GM10266 (cell line): ENCODE data around the gene MYO18A.

Experiments used
- DNase-seq: peaks from one replicate; pipeline ENCODE4 v3.0.0; 2012; ENCODE audit errors: extremely low spot score
- TF ChIP-seq, protein P1 (sequence below): IDR thresholded peaks from 2 replicates; pipeline ENCODE4 v1.5.1; 2012; ENCODE audit warnings: mild to moderate bottlenecking, low read depth; ENCODE audit not compliant: control insufficient read depth, insufficient read depth; ENCODE audit errors: missing control alignments

MYO18A gene

GRCh38 chr17:29215174-29215573, 35.0 kb upstream of the MYO18A start:
- TF ChIP-seq, protein P1, sequence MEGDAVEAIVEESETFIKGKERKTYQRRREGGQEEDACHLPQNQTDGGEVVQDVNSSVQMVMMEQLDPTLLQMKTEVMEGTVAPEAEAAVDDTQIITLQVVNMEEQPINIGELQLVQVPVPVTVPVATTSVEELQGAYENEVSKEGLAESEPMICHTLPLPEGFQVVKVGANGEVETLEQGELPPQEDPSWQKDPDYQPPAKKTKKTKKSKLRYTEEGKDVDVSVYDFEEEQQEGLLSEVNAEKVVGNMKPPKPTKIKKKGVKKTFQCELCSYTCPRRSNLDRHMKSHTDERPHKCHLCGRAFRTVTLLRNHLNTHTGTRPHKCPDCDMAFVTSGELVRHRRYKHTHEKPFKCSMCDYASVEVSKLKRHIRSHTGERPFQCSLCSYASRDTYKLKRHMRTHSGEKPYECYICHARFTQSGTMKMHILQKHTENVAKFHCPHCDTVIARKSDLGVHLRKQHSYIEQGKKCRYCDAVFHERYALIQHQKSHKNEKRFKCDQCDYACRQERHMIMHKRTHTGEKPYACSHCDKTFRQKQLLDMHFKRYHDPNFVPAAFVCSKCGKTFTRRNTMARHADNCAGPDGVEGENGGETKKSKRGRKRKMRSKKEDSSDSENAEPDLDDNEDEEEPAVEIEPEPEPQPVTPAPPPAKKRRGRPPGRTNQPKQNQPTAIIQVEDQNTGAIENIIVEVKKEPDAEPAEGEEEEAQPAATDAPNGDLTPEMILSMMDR, result no peak
- no peak for DNase-seq

DNA sequence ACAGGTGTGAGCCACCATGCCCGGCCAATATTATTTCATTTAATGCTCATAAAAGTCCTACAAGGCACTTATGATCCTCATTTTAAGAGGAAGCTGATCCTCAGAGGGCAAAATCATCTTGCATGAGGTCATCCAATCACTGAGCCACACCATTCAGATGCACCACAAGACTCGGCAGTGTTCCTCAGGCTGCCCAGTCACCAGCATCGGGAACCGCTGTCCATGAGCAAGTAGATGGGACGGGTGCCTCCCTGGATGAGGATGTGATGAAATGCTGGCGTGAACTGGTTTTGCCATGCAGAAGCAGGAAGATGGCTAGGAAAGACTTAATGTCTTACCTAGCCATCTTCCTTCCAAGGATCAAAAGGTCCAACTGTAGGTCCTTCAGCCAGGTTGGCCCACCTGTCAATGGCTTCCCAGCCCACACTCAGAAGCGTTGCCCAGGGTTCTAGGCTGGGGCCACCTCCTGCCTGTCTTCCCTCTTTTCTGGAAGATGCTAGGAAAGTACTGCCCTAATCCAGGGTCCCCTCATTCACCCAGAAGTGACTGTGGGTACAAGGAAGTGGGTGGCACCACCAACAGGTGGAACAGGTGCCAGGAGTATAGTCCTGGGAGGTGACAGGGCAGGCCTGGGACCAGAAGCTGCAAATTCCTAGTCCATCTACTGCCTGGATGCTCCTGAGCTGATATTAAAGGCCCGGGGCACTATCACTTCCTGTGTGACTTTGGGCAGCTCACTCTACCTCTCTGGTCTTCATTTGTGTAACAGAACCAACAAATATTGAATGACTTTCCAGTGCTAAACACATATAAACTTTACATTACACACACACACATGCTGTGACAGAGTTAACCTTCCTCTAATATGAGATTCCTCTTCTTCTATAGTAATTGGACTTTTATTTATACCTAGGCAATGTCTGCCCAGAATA, 34.3 kb upstream of the MYO18A start:
- no peak for DNase-seq

DNA sequence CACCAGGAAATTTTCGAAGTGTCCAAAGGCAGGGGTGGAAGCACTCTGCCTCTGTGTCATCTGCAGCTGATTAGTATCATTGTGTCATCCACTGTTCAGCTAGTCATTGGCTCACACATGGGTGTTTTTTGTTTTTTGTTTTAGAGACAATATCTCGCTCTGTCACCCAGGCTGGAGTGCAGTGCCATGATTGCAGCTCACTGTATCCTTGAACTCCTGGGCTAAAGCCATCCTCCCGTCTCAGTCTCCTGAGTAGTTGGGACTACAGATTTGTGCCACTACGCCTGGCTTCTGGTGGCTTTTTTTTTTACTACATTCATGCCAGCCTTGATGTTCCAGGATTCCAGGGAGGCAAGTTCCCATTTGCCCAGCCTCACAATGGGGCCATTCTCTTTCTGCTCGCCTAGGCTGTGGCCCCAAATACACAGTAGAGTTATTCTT, 32.5 kb upstream of the MYO18A start:
- TF ChIP-seq, protein P1, result no peak
- no peak for DNase-seq

More for the DNA sequence above, 34.3 kb upstream of the MYO18A start:
- TF ChIP-seq, protein P1, result no peak

GRCh38 chr17:29212094-29212631, 32.0 kb upstream of the MYO18A start:
- DNase-seq, result no peak
- TF ChIP-seq, protein P1, result no peak

DNA sequence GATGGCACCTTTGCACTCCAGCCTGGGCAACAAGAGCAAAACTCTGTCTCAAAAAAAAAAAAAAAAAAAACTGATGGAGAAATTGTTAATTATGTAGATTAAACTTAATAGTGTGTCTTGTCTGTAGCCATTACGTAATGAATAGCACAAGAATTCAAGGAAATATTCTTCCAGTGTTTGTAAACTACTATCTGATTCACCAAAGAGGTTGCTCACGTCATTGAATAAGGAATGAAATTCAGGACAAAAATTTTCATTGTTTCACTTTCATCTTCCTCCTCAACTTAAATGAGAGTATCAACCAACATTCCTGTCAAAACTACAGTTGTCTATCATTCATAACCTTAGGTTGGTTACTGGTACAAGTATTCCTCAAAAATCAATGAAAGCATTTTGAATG, 30.7 kb upstream of the MYO18A start:
- TF ChIP-seq, protein P1, result no peak
- DNase-seq, result no peak

- TF ChIP-seq, protein P1, result no peak
- no peak for DNase-seq
Observed at GRCh38 chr17:29209073-29209472, 28.9 kb upstream of the MYO18A start.

DNA sequence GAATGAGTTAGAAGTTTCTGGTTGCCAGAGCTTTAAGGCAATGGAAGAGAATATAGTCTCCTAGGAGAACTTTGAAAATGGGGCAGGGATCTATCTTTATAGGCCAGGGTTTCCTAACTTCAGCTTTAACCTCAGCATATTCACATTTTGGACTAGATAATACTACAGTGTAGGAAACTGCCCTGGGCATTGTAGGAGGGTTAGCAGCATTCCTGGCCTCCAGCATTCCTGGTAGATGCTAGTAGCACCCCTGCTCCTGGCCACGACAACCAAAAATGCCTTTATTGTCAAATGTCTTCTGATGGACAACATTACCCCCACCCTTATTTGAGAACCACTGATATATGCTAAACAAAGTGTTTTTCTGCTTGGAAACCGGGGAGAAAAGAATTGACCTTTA, 27.8 kb upstream of the MYO18A start:
- DNase-seq, result no peak
- TF ChIP-seq, protein P1, result no peak
